Measurements from ENCODE around the gene PCDH9.

DNA sequence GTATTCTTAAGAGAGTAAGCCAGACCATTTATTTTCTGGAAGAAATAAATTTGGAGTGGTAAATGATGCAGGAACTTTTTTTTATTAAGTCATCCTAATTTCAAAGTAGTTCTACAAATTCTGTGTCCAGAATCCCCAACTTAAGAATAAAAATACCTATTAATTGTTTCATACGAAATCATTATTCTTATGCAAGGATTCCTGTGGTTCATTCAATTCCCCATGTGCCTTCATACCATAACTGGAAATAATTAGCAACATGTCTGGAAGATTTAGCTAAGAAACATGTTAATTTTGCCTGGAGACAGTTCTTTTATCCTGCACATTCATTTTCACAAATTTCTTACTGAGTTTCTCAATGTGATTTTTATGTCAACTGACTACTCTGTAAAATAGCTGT, 408.6 kb downstream of the PCDH9 start:
- TF ChIP-seq, protein P1, sequence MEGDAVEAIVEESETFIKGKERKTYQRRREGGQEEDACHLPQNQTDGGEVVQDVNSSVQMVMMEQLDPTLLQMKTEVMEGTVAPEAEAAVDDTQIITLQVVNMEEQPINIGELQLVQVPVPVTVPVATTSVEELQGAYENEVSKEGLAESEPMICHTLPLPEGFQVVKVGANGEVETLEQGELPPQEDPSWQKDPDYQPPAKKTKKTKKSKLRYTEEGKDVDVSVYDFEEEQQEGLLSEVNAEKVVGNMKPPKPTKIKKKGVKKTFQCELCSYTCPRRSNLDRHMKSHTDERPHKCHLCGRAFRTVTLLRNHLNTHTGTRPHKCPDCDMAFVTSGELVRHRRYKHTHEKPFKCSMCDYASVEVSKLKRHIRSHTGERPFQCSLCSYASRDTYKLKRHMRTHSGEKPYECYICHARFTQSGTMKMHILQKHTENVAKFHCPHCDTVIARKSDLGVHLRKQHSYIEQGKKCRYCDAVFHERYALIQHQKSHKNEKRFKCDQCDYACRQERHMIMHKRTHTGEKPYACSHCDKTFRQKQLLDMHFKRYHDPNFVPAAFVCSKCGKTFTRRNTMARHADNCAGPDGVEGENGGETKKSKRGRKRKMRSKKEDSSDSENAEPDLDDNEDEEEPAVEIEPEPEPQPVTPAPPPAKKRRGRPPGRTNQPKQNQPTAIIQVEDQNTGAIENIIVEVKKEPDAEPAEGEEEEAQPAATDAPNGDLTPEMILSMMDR (IDR thresholded peaks at IDR 0.05; ENCODE audit: low read depth, low read length), result no peak
- no peak for TF ChIP-seq EZH2phosphoT487 (IDR thresholded peaks at IDR 0.05; ENCODE audit: low read depth)

Data from OCI-LY3 (cell line).